HL-60 (cell line): ENCODE data around the gene DAZL.

Experiments
- GABPA ChIP-seq: IDR thresholded peaks from 2 replicates; pipeline ENCODE4 v1.6.1; 2012; ENCODE audit warnings: low read depth
- POLR2AphosphoS5 ChIP-seq: IDR thresholded peaks from 2 replicates; pipeline ENCODE4 v1.6.1; 2012; ENCODE audit warnings: low read depth
- TF ChIP-seq, protein P1 (sequence below): IDR thresholded peaks from one replicate; pipeline ENCODE4 v1.5.1; 2011; ENCODE audit warnings: low read length, control low read depth, inconsistent platforms; ENCODE audit not compliant: insufficient read depth
- TF ChIP-seq, protein P2 (sequence below): IDR thresholded peaks from 2 replicates; pipeline ENCODE4 v1.6.1; 2012; ENCODE audit warnings: low read depth; ENCODE audit not compliant: insufficient replicate concordance

DNA sequence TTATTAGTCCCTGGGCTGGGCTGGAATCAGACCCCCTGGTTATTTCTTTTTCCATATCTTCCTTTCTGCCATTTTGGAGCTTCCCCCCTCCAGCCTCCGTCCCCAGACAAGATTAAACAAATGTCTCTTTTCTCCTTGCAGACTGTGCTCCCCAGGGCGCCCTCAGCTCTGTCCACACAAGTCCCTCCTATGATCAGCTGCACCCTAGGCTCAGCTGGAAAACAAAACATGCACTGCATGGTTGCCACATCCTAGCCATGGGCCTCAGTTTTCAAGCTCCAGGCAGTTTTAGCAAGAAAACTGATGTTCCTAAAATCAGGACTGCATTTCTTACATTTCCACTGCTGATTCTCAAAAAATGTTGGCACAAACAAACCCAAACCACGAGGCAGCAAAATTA, 68.2 kb downstream of the DAZL start:
- TF ChIP-seq, protein P1, sequence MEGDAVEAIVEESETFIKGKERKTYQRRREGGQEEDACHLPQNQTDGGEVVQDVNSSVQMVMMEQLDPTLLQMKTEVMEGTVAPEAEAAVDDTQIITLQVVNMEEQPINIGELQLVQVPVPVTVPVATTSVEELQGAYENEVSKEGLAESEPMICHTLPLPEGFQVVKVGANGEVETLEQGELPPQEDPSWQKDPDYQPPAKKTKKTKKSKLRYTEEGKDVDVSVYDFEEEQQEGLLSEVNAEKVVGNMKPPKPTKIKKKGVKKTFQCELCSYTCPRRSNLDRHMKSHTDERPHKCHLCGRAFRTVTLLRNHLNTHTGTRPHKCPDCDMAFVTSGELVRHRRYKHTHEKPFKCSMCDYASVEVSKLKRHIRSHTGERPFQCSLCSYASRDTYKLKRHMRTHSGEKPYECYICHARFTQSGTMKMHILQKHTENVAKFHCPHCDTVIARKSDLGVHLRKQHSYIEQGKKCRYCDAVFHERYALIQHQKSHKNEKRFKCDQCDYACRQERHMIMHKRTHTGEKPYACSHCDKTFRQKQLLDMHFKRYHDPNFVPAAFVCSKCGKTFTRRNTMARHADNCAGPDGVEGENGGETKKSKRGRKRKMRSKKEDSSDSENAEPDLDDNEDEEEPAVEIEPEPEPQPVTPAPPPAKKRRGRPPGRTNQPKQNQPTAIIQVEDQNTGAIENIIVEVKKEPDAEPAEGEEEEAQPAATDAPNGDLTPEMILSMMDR = no peak
- no peak for TF ChIP-seq POLR2AphosphoS5
- TF ChIP-seq, protein P2, sequence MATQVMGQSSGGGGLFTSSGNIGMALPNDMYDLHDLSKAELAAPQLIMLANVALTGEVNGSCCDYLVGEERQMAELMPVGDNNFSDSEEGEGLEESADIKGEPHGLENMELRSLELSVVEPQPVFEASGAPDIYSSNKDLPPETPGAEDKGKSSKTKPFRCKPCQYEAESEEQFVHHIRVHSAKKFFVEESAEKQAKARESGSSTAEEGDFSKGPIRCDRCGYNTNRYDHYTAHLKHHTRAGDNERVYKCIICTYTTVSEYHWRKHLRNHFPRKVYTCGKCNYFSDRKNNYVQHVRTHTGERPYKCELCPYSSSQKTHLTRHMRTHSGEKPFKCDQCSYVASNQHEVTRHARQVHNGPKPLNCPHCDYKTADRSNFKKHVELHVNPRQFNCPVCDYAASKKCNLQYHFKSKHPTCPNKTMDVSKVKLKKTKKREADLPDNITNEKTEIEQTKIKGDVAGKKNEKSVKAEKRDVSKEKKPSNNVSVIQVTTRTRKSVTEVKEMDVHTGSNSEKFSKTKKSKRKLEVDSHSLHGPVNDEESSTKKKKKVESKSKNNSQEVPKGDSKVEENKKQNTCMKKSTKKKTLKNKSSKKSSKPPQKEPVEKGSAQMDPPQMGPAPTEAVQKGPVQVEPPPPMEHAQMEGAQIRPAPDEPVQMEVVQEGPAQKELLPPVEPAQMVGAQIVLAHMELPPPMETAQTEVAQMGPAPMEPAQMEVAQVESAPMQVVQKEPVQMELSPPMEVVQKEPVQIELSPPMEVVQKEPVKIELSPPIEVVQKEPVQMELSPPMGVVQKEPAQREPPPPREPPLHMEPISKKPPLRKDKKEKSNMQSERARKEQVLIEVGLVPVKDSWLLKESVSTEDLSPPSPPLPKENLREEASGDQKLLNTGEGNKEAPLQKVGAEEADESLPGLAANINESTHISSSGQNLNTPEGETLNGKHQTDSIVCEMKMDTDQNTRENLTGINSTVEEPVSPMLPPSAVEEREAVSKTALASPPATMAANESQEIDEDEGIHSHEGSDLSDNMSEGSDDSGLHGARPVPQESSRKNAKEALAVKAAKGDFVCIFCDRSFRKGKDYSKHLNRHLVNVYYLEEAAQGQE = no peak
- TF ChIP-seq GABPA = no peak
